ENCODE data around the gene AOC2.
"Not testable (repeated sequence)": the region's sequence is repeated elsewhere in the genome, so short reads cannot be mapped to it uniquely, and the experiment has no call there.

The AOC2 gene

GRCh38 chr17:42853968-42854790 is 9.8 kb downstream of the AOC2 start:
- no peak for DNase-seq (ENCODE audit: low spot score)
- no peak for TF ChIP-seq CTCF (IDR thresholded peaks at IDR 0.05; ENCODE audit: borderline replicate concordance, control extremely low read depth, extremely low read depth, insufficient read depth, missing control alignments)
- in situ Hi-C loops (cut with MboI; ENCODE audit: low sequenced_read_pairs, unreplicated experiment): no loop called here

DNA sequence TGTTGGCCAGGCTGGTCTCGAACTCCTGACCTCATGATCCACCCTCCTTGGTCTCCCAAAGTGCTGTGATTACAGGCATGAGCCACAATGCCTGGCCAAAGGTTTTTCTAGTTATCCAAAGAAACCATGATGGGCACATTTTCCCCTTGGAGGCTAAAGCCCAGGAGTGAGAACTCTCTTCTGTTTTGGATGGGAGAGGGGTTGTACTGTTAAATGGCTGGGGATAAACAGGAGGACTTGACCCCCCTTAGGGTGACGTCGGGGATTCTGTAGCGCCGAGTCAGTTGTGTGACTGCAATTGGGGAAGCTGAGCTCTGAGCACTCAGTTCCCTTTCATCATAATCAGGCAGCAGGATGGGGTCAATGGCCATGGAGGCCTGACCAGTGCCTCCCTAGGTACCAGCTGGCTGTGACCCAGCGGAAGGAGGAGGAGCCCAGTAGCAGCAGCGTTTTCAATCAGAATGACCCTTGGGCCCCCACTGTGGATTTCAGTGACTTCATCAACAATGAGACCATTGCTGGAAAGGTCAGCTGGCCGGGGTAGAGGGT is 10.7 kb downstream of the AOC2 start:
- in situ Hi-C loops (cut with MboI; ENCODE audit: low sequenced_read_pairs, unreplicated experiment): no loop called here
- no peak for DNase-seq (ENCODE audit: low spot score)
- no peak for TF ChIP-seq CTCF (IDR thresholded peaks at IDR 0.05; ENCODE audit: borderline replicate concordance, control extremely low read depth, extremely low read depth, insufficient read depth, missing control alignments)

DNA sequence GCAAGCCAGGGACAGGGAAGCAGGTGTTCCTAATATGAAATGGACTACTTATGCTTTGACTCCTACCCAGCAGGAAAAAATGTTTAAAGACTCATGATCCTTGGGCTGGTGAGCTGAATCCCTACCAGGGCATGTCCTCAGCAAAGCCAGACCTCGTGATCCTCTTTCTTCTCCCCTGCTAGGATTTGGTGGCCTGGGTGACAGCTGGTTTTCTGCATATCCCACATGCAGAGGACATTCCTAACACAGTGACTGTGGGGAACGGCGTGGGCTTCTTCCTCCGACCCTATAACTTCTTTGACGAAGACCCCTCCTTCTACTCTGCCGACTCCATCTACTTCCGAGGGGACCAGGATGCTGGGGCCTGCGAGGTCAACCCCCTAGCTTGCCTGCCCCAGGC is 11.7 kb downstream of the AOC2 start:
- DNase-seq (ENCODE audit: low spot score); in situ Hi-C loops (cut with MboI; ENCODE audit: low sequenced_read_pairs, unreplicated experiment): not testable (repeated sequence)

DNA sequence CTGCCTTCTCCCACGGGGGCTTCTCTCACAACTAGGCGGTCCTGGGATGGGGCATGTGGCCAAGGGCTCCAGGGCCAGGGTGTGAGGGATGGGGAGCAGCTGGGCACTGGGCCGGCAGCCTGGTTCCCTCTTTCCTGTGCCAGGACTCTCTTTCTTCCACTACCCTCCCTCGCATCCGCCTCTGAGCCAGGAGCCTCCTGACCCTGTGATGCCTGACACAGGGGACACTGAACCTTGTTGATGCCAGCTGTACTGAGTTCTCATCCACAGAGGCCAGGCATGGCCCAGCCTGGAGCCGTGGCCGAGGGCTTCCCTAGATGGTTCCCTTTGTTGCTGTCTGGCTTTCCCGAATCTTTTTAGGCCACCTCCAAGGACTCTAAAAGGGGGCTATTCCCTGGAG is 12.1 kb downstream of the AOC2 start:
- DNase-seq (ENCODE audit: low spot score); in situ Hi-C loops (cut with MboI; ENCODE audit: low sequenced_read_pairs, unreplicated experiment): not testable (repeated sequence)

DNA sequence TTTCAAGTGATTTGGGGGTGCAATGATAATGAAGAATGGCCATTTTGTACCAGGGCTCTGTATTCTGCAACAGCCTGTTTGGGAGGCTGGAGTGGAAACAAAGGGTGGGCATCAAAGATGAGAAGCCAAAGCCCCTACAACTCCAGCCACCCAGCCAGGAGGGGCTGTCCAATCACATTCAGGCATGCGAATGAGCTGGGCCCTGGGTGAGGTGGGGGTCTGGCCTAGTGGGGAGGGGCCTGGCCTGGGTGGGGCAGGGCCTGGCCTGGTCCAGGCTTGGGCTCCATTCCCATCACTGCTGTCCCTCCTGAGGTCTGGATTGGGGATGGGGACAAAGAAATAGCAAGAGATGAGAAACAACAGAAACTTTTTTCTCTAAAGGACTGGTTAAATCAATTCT is 13.0 kb downstream of the AOC2 start:
- in situ Hi-C loops (cut with MboI; ENCODE audit: low sequenced_read_pairs, unreplicated experiment): no loop called here
- TF ChIP-seq CTCF (IDR thresholded peaks at IDR 0.05; ENCODE audit: borderline replicate concordance, control extremely low read depth, extremely low read depth, insufficient read depth, missing control alignments): no peak
- DNase-seq (ENCODE audit: low spot score): no peak

DNA sequence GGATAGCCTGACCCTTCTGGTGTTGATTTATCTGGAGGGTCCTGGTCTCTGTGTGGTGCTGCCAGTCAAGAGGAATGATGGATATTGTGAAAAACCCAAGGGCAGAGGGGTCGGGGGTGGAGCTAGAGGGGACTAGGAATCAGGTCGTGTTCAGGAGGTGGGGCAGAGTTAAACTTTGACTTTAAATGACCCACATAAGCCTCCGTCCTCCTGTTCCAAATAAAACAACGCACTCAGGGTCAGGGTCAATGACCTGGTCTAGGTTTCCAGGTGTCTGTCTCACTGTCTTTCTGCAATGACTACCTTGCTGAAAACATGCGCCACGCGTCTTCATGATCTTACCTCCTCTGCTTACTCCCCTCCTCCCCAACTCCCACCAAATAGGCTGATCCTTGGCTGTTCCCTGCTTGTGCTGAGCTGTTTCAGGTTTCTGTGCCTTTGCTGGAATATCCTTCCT is 21.3 kb downstream of the AOC2 start:
- in situ Hi-C loops (cut with MboI; ENCODE audit: low sequenced_read_pairs, unreplicated experiment): no loop called here
- no peak for DNase-seq (ENCODE audit: low spot score)
- no peak for TF ChIP-seq CTCF (IDR thresholded peaks at IDR 0.05; ENCODE audit: borderline replicate concordance, control extremely low read depth, extremely low read depth, insufficient read depth, missing control alignments)

- no peak for DNase-seq (ENCODE audit: low spot score)
- in situ Hi-C loops (cut with MboI; ENCODE audit: low sequenced_read_pairs, unreplicated experiment): no loop called here
- no peak for TF ChIP-seq CTCF (IDR thresholded peaks at IDR 0.05; ENCODE audit: borderline replicate concordance, control extremely low read depth, extremely low read depth, insufficient read depth, missing control alignments)
Observed at GRCh38 chr17:42866216-42866615, 21.8 kb downstream of the AOC2 start.
